ENCODE results near the gene RALGDS.
"Not testable (repeated sequence)": the region's sequence is repeated elsewhere in the genome, so short reads cannot be mapped to it uniquely, and the experiment has no call there.

RALGDS gene

DNA sequence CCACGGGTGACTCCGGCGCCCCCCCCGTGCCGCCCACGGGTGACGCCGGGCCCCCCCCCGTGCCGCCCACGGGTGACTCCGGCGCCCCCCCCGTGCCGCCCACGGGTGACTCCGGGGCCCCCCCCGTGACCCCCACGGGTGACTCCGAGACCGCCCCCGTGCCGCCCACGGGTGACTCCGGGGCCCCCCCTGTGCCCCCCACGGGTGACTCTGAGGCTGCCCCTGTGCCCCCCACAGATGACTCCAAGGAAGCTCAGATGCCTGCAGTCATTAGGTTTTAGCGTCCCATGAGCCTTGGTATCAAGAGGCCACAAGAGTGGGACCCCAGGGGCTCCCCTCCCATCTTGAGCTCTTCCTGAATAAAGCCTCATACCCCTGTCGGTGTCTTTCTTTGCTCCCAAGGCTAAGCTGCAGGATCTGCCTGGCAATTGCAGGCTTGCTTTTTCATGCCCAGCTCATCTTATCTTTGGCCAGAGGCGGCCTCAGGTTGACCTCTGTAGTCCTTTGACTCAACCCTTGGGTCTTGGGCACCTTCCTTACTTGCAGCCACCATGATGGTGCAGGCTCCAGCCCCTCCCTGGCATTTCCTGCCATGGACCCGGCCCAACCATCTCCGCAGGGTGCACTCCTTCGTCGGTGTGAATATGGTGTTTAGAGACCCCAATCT, 49.4 kb downstream of the RALGDS start:
- Histone ChIP-seq H3K9me3 (ENCODE audit: control insufficient read depth, low read length) (no peaks in the 10 kb centered on the region), H3K36me3 (ENCODE audit: control insufficient read depth in 1 of 2, insufficient read depth in 2 of 2, low read depth in 1 of 2, low read length in 2 of 2) (peaks cover 0 to 4% of the 10 kb centered on the region in 2 experiments), H3K4ac (ENCODE audit: low read depth in 1 of 2, low read length in 2 of 2) (no peak overlapping the region), H2BK5ac (ENCODE audit: low read depth, low read length, poor library complexity, severe bottlenecking) (no peak overlapping the region), H2BK12ac (ENCODE audit: low read length in 2 of 2) (no peak overlapping the region), H3K27ac (ENCODE audit: low read length, poor library complexity, severe bottlenecking) (no peak overlapping the region), H3K18ac (ENCODE audit: low read depth in 1 of 2, low read length in 2 of 2) (no peak overlapping the region), H3K4me1 (ENCODE audit: control insufficient read depth, insufficient read depth, low read depth, low read length) (peaks cover 5% of the 10 kb centered on the region), H3K79me1 (replicated peaks; ENCODE audit: low read length, poor library complexity, severe bottlenecking) (no peaks in the 10 kb centered on the region), H4K8ac (ENCODE audit: low read length) (no peak overlapping the region), H3K14ac (ENCODE audit: low read length in 2 of 2) (no peak overlapping the region), H3K4me3 (ENCODE audit: insufficient read depth in 1 of 2, low read depth in 1 of 2, low read length in 2 of 2) (no peak overlapping the region), H3K23ac (ENCODE audit: low read length in 2 of 2) (no peak overlapping the region), H4K91ac (ENCODE audit: low read length) (no peak overlapping the region), H3K27me3 (ENCODE audit: control insufficient read depth in 1 of 2, insufficient read depth in 1 of 2, low read length in 2 of 2) (no peaks in the 10 kb centered on the region), H2AFZ (ENCODE audit: low read depth, low read length) (no peak overlapping the region), H3K4me2 (ENCODE audit: low read length, poor library complexity, severe bottlenecking) (no peak overlapping the region), H2AK5ac (ENCODE audit: low read length, severe bottlenecking) (no peak overlapping the region), H3K9ac (ENCODE audit: low read length) (no peak overlapping the region), H2BK120ac (ENCODE audit: low read depth, low read length) (no peak overlapping the region), H2BK15ac (ENCODE audit: low read depth, poor library complexity, severe bottlenecking) (no peak overlapping the region)
- WGBS, result 97% methylated on average over 16 of the region's 33 CpGs
- DNase-seq, result no peak

- not testable (repeated sequence) for H3K4me1 ChIP-seq (ENCODE audit: control insufficient read depth, insufficient read depth, low read depth, low read length); H3K4me2 ChIP-seq (ENCODE audit: low read length, poor library complexity, severe bottlenecking); H3K27me3 ChIP-seq (ENCODE audit: control insufficient read depth in 1 of 2, insufficient read depth in 1 of 2, low read length in 2 of 2); H3K27ac ChIP-seq (ENCODE audit: low read length, poor library complexity, severe bottlenecking); H2BK5ac ChIP-seq (ENCODE audit: low read depth, low read length, poor library complexity, severe bottlenecking); H4K91ac ChIP-seq (ENCODE audit: low read length); H3K9ac ChIP-seq (ENCODE audit: low read length); DNase-seq; H2BK120ac ChIP-seq (ENCODE audit: low read depth, low read length); H2AFZ ChIP-seq (ENCODE audit: low read depth, low read length); H2AK5ac ChIP-seq (ENCODE audit: low read length, severe bottlenecking); H2BK12ac ChIP-seq (ENCODE audit: low read length in 2 of 2); H2BK15ac ChIP-seq (ENCODE audit: low read depth, poor library complexity, severe bottlenecking); H3K4ac ChIP-seq (ENCODE audit: low read depth in 1 of 2, low read length in 2 of 2); H3K9me3 ChIP-seq (ENCODE audit: control insufficient read depth, low read length); H3K14ac ChIP-seq (ENCODE audit: low read length in 2 of 2); H3K79me1 ChIP-seq (replicated peaks; ENCODE audit: low read length, poor library complexity, severe bottlenecking); H4K8ac ChIP-seq (ENCODE audit: low read length); H3K4me3 ChIP-seq (ENCODE audit: insufficient read depth in 1 of 2, low read depth in 1 of 2, low read length in 2 of 2); H3K18ac ChIP-seq (ENCODE audit: low read depth in 1 of 2, low read length in 2 of 2); H3K23ac ChIP-seq (ENCODE audit: low read length in 2 of 2)
- WGBS, result 100% methylated on average over 4 of the region's 31 CpGs
- peaks cover 0 to 10% of the 10 kb centered on the region in 2 experiments for H3K36me3 ChIP-seq (ENCODE audit: control insufficient read depth in 1 of 2, insufficient read depth in 2 of 2, low read depth in 1 of 2, low read length in 2 of 2)
These were observed 50.1 kb downstream of the RALGDS start for GRCh38 chr9:133070985-133071384.

GRCh38 chr9:133070500-133070961, 50.5 kb downstream of the RALGDS start:
- not testable (repeated sequence) for H2BK5ac ChIP-seq (ENCODE audit: low read depth, low read length, poor library complexity, severe bottlenecking); H3K23ac ChIP-seq (ENCODE audit: low read length in 2 of 2); H4K91ac ChIP-seq (ENCODE audit: low read length); H3K4ac ChIP-seq (ENCODE audit: low read depth in 1 of 2, low read length in 2 of 2); DNase-seq; H3K4me1 ChIP-seq (ENCODE audit: control insufficient read depth, insufficient read depth, low read depth, low read length); H2AFZ ChIP-seq (ENCODE audit: low read depth, low read length); H3K18ac ChIP-seq (ENCODE audit: low read depth in 1 of 2, low read length in 2 of 2); H2BK12ac ChIP-seq (ENCODE audit: low read length in 2 of 2); H3K27me3 ChIP-seq (ENCODE audit: control insufficient read depth in 1 of 2, insufficient read depth in 1 of 2, low read length in 2 of 2); H3K4me3 ChIP-seq (ENCODE audit: insufficient read depth in 1 of 2, low read depth in 1 of 2, low read length in 2 of 2); H2BK15ac ChIP-seq (ENCODE audit: low read depth, poor library complexity, severe bottlenecking); H2BK120ac ChIP-seq (ENCODE audit: low read depth, low read length); H3K9ac ChIP-seq (ENCODE audit: low read length); H3K79me1 ChIP-seq (replicated peaks; ENCODE audit: low read length, poor library complexity, severe bottlenecking); H3K27ac ChIP-seq (ENCODE audit: low read length, poor library complexity, severe bottlenecking); H2AK5ac ChIP-seq (ENCODE audit: low read length, severe bottlenecking); H3K14ac ChIP-seq (ENCODE audit: low read length in 2 of 2); H3K4me2 ChIP-seq (ENCODE audit: low read length, poor library complexity, severe bottlenecking); H3K9me3 ChIP-seq (ENCODE audit: control insufficient read depth, low read length); H4K8ac ChIP-seq (ENCODE audit: low read length)
- peaks cover 0 to 13% of the 10 kb centered on the region in 2 experiments for H3K36me3 ChIP-seq (ENCODE audit: control insufficient read depth in 1 of 2, insufficient read depth in 2 of 2, low read depth in 1 of 2, low read length in 2 of 2)
- 97% methylated on average over 17 of the region's 17 CpGs for WGBS

GRCh38 chr9:133068431-133068830, 52.6 kb downstream of the RALGDS start:
- not testable (repeated sequence) for H3K4me2 ChIP-seq (ENCODE audit: low read length, poor library complexity, severe bottlenecking); H3K27me3 ChIP-seq (ENCODE audit: control insufficient read depth in 1 of 2, insufficient read depth in 1 of 2, low read length in 2 of 2); H2BK5ac ChIP-seq (ENCODE audit: low read depth, low read length, poor library complexity, severe bottlenecking); H3K14ac ChIP-seq (ENCODE audit: low read length in 2 of 2); H2AFZ ChIP-seq (ENCODE audit: low read depth, low read length); H3K4ac ChIP-seq (ENCODE audit: low read depth in 1 of 2, low read length in 2 of 2); H3K18ac ChIP-seq (ENCODE audit: low read depth in 1 of 2, low read length in 2 of 2); H2BK15ac ChIP-seq (ENCODE audit: low read depth, poor library complexity, severe bottlenecking); H3K9ac ChIP-seq (ENCODE audit: low read length); H3K9me3 ChIP-seq (ENCODE audit: control insufficient read depth, low read length); H3K27ac ChIP-seq (ENCODE audit: low read length, poor library complexity, severe bottlenecking); H4K8ac ChIP-seq (ENCODE audit: low read length); H3K4me1 ChIP-seq (ENCODE audit: control insufficient read depth, insufficient read depth, low read depth, low read length); H3K4me3 ChIP-seq (ENCODE audit: insufficient read depth in 1 of 2, low read depth in 1 of 2, low read length in 2 of 2); H2BK120ac ChIP-seq (ENCODE audit: low read depth, low read length); H4K91ac ChIP-seq (ENCODE audit: low read length); H2AK5ac ChIP-seq (ENCODE audit: low read length, severe bottlenecking); DNase-seq; H3K79me1 ChIP-seq (replicated peaks; ENCODE audit: low read length, poor library complexity, severe bottlenecking); H3K23ac ChIP-seq (ENCODE audit: low read length in 2 of 2); H2BK12ac ChIP-seq (ENCODE audit: low read length in 2 of 2)
- peaks cover 0 to 26% of the 10 kb centered on the region in 2 experiments for H3K36me3 ChIP-seq (ENCODE audit: control insufficient read depth in 1 of 2, insufficient read depth in 2 of 2, low read depth in 1 of 2, low read length in 2 of 2)
- no CpG with 5 or more reads among the region's 15 CpGs for WGBS

All from mesenchymal stem cell (in vitro differentiated cells and primary cell).